ENCODE results near the gene NDRG4.

GRCh38 chr16:58467905-58468304, 32.0 kb upstream of the NDRG4 start:
- TF ChIP-seq CTCF (conservative IDR thresholded peaks at IDR 0.05; ENCODE audit: low read length) (no peak), EZH2phosphoT487 (IDR thresholded peaks at IDR 0.05; ENCODE audit: borderline replicate concordance) (no peak)
